Calu3 (cell line): ENCODE measurements around the gene IKBKE. TPM values are rescaled to one million over a fixed set of nuclear protein-coding genes. Genes with fewer than 3 reads are reported as not detected.
A peak's percentile ranks its signal among the peaks of the same experiment; 100 is the strongest.

Source experiments
- BruUV-seq: library from RNA; stranded (reverse); fragments of 400-500 nt; replicated peaks from 2 replicates; lab custom pipeline; 2021; lab: Mats Ljungman, UMichigan
- CTCF ChIA-PET: fragments of 300-600 bp; sonication (Branson Sonifier 250); formaldehyde crosslinking; loops from one replicate; lab custom pipeline; 2022; ENCODE audit warnings: antibody characterized with exemption; lab: Charles Lee
- DNase-seq: peaks from one replicate; pipeline ENCODE4 v3.0.0; 2022
- H3K27ac Mint-ChIP-seq: one replicate; pipeline ENCODE4 v1.8.0; 2022; ENCODE audit warnings: mixed read lengths; ENCODE audit not compliant: unreplicated experiment
- H3K27me3 Mint-ChIP-seq: one replicate; pipeline ENCODE4 v1.8.0; 2022; ENCODE audit warnings: mixed read lengths; ENCODE audit not compliant: unreplicated experiment
- H3K36me3 Mint-ChIP-seq: one replicate; pipeline ENCODE4 v1.8.0; 2022; ENCODE audit warnings: mild to moderate bottlenecking, moderate library complexity, mixed read lengths; ENCODE audit not compliant: insufficient read depth, unreplicated experiment
- H3K4me1 Mint-ChIP-seq: one replicate; pipeline ENCODE4 v1.8.0; 2022; ENCODE audit warnings: mild to moderate bottlenecking, low read depth, mixed read lengths; ENCODE audit not compliant: unreplicated experiment
- H3K4me3 Mint-ChIP-seq: one replicate; pipeline ENCODE4 v1.8.0; 2022; ENCODE audit warnings: mild to moderate bottlenecking, low read depth, moderate library complexity, mixed read lengths; ENCODE audit not compliant: unreplicated experiment
- H3K9me3 Mint-ChIP-seq: one replicate; pipeline ENCODE4 v1.8.0; 2022; ENCODE audit warnings: low read depth, mixed read lengths; ENCODE audit not compliant: unreplicated experiment
- CTCF ChIP-seq: fragments of 200-600 bp; IDR thresholded peaks from one replicate; pipeline ENCODE4 v1.8.0; 2022; ENCODE audit warnings: antibody characterized with exemption; ENCODE audit not compliant: unreplicated experiment
- intact Hi-C: fragments of 100-400 bp; cut with micrococcal nuclease; formaldehyde crosslinking; loops from one replicate; pipeline ENCODE4 v1.10.0; 2022; ENCODE audit not compliant: unreplicated experiment
- total RNA-seq: library from RNA; stranded (reverse); gene quantifications from 2 replicates; pipeline ENCODE4 v1.2.3, GENCODE V29; 2022

The IKBKE gene
- total RNA-seq, 1 experiment from 2014 or later = 47.5 TPM

- Mint-ChIP-seq H3K4me3 (no peak overlapping the region), H3K9me3 (no peaks in the 10 kb centered on the region), H3K27me3 (no peaks in the 10 kb centered on the region), H3K36me3 (no peaks in the 10 kb centered on the region), H3K4me1 (peaks cover 19% of the 10 kb centered on the region), H3K27ac (no peak overlapping the region)
- no peak for DNase-seq
- no TSS peak for BruUV-seq
- TF ChIP-seq CTCF = no peak
- CTCF ChIA-PET = interaction anchor here (0.7 kb wide), 1 partner anchor 309 kb away, joined by 14 read pairs; no protein-coding TSS in a partner anchor
- intact Hi-C loops = no loop called here
These were observed 17.2 kb upstream of the IKBKE start for GRCh38 chr1:206453111-206453510.

GRCh38 chr1:206455289-206455665, 15.0 kb upstream of the IKBKE start:
- H3K36me3 Mint-ChIP-seq = no peaks in the 10 kb centered on the region
- DNase-seq = no peak
- CTCF ChIA-PET = no interaction called here

GRCh38 chr1:206455666-206456344, 14.5 kb upstream of the IKBKE start:
- intact Hi-C loops = no loop called here
- CTCF ChIA-PET = no interaction called here
- peaks cover 19% of the 10 kb centered on the region for H3K4me1 Mint-ChIP-seq
- H3K9me3 Mint-ChIP-seq = no peaks in the 10 kb centered on the region
- no peak overlapping the region for H3K4me3 Mint-ChIP-seq
- no peak overlapping the region for H3K27ac Mint-ChIP-seq
- BruUV-seq = no TSS peak
- no peak for TF ChIP-seq CTCF
- no peaks in the 10 kb centered on the region for H3K27me3 Mint-ChIP-seq
- H3K36me3 Mint-ChIP-seq = no peaks in the 10 kb centered on the region
- peak; percentile 19 for DNase-seq

More at GRCh38 chr1:206455289-206455665, 15.0 kb upstream of the IKBKE start:
- Mint-ChIP-seq H3K4me1 (peaks cover 19% of the 10 kb centered on the region), H3K27me3 (no peaks in the 10 kb centered on the region), H3K4me3 (no peak overlapping the region), H3K27ac (no peak overlapping the region), H3K9me3 (no peaks in the 10 kb centered on the region)
- intact Hi-C loops = no loop called here
- BruUV-seq = no TSS peak
- TF ChIP-seq CTCF = no peak

- Mint-ChIP-seq H3K4me3 (no peak overlapping the region), H3K36me3 (peaks cover 3% of the 10 kb centered on the region), H3K4me1 (peaks cover 19% of the 10 kb centered on the region), H3K27me3 (no peaks in the 10 kb centered on the region), H3K9me3 (no peaks in the 10 kb centered on the region), H3K27ac (no peak overlapping the region)
- intact Hi-C loops = no loop called here
- no TSS peak for BruUV-seq
- TF ChIP-seq CTCF = no peak
- no peak for DNase-seq
- CTCF ChIA-PET = no interaction called here
These were observed 13.5 kb upstream of the IKBKE start for GRCh38 chr1:206456577-206457370.
